ENCODE measurements around the gene BCLAF1.

- TF ChIP-seq CTCF (IDR thresholded peaks at IDR 0.05) (peak in 1 of 3 experiments; percentile 58), EP300 (IDR thresholded peaks at IDR 0.05) (no peak), POLR2AphosphoS5 (IDR thresholded peaks at IDR 0.05) (no peak)
Measured at GRCh38 chr6:136288566-136289326, 900 bp downstream of the BCLAF1 start.
